Hematopoietic multipotent progenitor cell treated with erythropoietin and hydrocortisone succinate and interleukin-3 and kit ligand, for 4 days (in vitro differentiated cells): ENCODE measurements around the gene AKAP4.

Experiments
- DNase-seq: peaks from one replicate; pipeline ENCODE4 v3.0.0-alpha.2; 2015

AKAP4 gene, protein sequence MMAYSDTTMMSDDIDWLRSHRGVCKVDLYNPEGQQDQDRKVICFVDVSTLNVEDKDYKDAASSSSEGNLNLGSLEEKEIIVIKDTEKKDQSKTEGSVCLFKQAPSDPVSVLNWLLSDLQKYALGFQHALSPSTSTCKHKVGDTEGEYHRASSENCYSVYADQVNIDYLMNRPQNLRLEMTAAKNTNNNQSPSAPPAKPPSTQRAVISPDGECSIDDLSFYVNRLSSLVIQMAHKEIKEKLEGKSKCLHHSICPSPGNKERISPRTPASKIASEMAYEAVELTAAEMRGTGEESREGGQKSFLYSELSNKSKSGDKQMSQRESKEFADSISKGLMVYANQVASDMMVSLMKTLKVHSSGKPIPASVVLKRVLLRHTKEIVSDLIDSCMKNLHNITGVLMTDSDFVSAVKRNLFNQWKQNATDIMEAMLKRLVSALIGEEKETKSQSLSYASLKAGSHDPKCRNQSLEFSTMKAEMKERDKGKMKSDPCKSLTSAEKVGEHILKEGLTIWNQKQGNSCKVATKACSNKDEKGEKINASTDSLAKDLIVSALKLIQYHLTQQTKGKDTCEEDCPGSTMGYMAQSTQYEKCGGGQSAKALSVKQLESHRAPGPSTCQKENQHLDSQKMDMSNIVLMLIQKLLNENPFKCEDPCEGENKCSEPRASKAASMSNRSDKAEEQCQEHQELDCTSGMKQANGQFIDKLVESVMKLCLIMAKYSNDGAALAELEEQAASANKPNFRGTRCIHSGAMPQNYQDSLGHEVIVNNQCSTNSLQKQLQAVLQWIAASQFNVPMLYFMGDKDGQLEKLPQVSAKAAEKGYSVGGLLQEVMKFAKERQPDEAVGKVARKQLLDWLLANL

GRCh38 chrX:50200907-50201306 is at the start of gene AKAP4:
Gene AKAP4 (minus strand): TSS chrX:50201007. CDS start chrX:50200889, 118 bp downstream.
- no peak for DNase-seq

DNA sequence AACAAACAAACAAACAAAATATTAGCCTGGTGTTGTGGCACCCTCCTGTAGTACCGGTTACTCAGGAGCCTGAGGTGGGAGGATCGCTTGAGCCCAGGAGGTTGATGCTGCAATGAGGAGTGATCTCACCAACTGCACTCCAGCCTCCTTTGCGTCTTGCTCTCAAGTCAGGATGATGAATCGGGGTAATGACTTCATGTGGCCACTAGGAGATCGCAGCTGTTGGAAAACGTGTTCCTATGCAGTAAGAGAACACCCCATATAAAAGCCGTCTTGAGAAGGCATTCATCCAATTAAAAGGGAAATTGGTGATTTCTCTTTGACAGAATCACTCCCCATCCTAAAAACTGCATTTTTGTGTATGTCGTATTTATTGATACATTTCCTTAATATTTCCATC is 10.7 kb upstream of the AKAP4 start:
- peak; percentile 43 for DNase-seq

GRCh38 chrX:50206753-50207152 is 5.9 kb upstream of the AKAP4 start:
- no peak for DNase-seq

- DNase-seq: peak; percentile 88
Observed at GRCh38 chrX:50204364-50204899, 3.6 kb upstream of the AKAP4 start, which contains the start of gene CCNB3. Gene CCNB3 (plus strand): TSS chrX:50204765. CDS start chrX:50285164, 80,399 bp downstream.

- DNase-seq: no peak
Observed at GRCh38 chrX:50202539-50202938, 1.7 kb upstream of the AKAP4 start.

DNA sequence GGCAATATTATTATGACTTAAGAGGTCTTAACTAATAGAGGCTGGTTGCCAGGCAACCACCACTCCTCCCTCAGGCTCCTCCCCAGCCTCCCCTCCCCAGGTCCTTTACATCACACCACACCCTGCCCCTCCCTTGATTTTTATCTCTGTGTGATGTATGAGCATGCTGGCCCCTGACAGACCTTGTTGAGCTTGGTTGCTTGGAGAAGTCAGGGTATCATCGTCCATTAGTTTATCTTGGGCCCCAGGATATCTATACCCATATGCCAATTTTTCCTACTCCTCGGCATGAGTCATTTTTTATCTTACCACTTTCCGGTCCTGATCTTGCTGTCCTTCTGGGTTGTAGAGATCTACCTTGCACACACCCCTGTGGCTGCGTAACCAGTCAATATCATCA is 2.5 kb downstream of the AKAP4 start:
- DNase-seq: peak; percentile 91

DNA sequence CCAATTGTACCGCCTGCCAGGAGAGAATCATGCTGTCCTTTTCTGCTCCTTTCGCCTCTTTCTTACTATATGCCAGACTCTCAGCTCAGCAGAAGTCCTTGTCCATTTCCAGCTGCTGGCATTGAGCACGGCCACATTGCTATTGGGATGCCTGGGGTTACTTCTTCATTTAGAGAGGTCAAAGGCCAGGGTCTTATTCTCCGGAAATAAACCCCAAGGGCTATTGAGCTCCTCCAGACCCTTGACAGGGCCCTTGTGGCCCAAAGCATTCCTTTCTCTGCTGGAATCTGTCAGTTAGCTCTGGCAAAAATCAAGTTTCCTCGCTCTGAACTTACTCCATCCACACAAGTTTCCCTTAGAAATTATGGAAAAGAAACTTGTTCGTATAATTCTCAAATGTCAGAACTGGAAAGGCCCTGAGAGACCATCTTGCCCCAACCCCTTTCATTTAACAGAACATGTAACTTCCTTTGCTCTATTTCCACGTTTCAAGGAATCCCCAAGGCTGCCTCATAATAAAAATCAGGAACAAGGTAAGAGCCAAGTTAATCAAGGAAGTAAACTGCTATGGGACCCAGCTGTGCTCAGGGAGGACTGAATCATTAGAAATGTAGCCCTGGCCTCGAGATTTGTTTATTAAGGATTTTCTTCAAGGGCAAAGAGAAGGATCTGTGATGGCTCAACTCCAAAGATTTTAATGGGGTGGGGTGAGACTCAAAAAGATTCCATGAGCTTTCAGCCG is 11.8 kb downstream of the AKAP4 start:
- DNase-seq: no peak

GRCh38 chrX:50183891-50184290 is 16.9 kb downstream of the AKAP4 start:
- peak; percentile 18 for DNase-seq

DNA sequence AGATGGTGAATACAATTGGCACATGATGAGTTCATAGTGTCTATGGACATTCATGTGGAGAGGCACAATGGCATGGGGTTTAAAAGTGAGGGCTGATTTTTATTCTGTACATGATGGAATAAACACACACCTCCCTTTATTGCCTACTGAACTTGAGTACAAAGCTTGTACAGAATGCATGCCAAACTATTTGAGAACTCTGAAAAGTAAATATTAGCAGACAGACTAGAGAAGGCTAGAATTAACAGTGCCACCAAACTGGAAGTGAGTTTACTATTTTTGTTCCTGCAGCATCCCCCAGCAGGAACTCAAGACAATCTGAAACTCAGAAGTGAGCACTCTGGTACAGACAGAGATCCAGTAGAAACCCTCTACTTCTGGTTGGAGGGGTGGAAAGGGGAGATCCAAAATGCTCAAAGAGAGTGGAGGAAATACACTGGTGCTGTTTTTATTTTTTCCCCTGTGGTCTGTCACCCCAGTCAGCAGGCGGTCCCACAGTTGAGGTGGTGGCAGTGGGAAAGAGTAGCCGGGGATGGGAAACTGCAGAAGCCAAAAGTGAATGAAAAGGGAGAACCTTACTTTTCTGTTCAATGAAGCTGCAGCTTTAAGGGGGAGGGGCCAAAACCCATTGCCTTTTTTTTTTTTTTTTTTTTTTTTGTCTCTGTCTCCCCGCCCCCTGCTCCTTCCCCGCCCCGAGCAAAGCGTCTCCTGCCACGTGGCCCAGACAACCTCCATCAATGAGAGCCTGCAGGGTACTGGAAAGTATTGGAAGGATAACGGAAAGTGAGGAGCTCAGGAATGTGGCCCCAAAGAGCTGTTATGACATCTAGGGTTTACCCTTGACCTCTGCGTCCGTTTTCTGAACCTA is 20.5 kb downstream of the AKAP4 start:
- peak; percentile 55 for DNase-seq

DNA sequence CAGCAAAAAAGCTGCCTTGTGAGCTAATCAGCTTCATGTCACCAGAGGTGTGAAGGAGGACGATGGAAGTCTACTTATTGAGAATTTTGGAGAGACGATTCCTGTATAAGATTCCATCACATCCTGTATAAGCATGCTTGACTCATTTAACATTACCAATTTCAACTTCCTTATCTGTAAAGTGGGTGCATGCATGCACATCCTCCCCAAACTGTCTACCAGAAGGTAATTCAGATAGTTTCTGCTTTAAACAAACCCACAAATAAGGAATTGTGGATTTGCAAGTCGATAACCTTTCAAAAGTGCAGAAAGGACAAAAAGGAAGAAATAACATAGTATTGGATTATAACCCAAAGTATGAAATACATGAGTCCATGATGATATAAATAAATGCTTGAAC is 31.1 kb downstream of the AKAP4 start:
- peak; percentile 24 for DNase-seq

DNA sequence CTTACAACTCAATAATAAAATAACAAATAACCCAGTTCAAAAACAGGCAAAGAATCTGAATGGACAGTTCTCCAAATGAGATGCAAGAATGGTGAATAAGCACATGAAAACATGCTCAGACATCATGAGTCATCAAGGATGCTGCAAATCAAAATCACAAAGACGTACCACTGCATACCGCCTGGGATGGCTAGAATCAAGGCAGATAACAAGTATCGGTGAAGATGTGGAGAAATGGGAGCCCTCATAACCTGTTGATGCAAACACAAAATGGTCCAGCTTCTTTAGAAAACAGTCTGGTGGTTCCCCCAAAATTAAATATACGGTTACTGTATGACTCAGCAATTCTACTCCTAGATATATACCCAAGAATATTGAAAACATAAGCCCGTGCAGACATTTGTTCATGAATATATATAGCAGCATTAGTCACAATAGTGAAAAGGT is 32.5 kb downstream of the AKAP4 start:
- DNase-seq: no peak

- no peak for DNase-seq
Observed at GRCh38 chrX:50167366-50167765, 33.4 kb downstream of the AKAP4 start.

GRCh38 chrX:50165727-50166126 is 35.1 kb downstream of the AKAP4 start:
- no peak for DNase-seq

DNA sequence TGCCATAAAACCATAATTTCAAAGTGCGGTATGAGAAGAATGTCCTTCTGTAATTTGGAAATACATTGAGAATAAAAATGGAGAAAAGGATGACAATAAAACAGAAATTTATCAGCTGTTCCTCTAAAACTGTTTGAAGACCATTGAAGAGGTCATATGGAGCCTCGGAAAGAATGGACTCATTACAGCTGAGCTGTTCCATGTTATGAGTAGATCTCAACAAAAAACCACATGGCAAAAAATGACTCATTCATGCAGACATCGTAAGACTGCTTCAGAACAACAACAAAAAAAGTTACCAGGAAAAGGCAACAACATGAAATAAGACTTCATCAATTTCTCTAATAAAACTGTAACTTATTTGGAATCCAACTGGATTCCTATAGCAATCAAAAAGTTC is 39.7 kb downstream of the AKAP4 start:
- peak; percentile 20 for DNase-seq

DNA sequence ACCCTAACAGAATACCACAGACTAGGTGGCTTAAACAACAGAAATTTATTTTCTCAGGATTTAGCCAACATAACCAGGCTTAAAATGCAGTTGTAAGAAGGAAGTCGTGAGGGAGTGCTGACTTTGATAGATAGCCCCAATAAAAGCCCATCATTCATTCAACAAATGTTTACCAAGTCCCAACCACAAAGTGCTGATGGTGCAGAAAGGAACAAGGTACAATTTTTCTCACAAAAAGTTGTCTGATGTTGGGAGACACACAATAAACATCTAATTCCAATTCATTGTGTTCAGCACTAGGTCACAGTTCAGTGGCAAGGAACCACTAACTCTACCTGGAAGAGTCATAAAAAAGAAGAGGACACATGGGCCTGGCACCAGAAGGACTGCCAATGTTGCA is 42.2 kb downstream of the AKAP4 start:
- no peak for DNase-seq

- DNase-seq: no peak
Observed at GRCh38 chrX:50157545-50158135, 43.2 kb downstream of the AKAP4 start.

DNA sequence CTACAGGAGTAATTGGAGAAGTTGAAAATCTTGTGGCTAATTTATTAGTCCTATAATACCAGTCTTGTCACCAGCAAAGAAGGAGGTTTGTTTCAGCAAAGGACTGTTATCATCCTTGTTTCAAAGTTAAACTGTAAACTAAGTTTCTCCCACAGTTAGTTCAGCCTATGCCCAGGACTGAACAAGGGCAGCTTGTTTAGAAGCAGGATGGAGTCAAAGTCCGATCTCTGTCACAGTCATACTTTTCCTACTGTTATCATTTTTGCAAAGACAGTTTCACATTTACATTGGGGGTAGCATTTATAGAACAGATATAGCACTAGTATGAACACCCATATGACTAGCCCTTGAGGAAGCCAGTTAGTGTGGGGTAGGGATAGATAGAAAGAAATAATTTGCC is 46.4 kb downstream of the AKAP4 start:
- no peak for DNase-seq

GRCh38 chrX:50152456-50152855 is 48.4 kb downstream of the AKAP4 start:
- DNase-seq: no peak

DNA sequence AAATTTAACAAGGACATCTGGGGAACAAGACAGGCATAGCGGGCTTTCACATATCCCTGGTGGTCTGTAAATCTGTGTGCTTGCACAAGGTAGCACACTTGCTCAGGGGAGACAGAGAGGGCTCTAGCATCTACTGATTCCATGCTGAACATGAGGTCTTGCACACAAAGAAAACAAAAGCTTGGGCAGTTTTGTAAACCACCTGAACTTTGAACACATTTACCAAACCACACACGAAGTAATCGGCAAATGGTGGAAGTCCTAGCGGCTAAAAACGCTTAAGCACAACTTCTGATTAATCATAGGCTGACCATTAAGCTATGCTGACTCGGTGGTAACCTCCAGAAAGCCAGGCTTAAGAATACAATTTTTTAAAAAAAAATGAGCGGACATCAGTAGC is 52.8 kb downstream of the AKAP4 start:
- no peak for DNase-seq
